PC-3 (cell line): Measurements from ENCODE around the gene FAM187B. TPM values are rescaled to one million over a fixed set of nuclear protein-coding genes. Genes with fewer than 3 reads are reported as not detected.
A peak's percentile ranks its signal among the peaks of the same experiment; 100 is the strongest.

ENCODE experiments used
- ATAC-seq: fragments of 200-7000 bp; cut with Tn5 transposase; 2 replicates; pipeline ENCODE4 v1.9.1; 2020; ENCODE audit warnings: mild to moderate bottlenecking, moderate library complexity
- BruUV-seq: library from RNA; stranded (reverse); fragments of 400-500 nt; replicated peaks from 2 replicates; lab custom pipeline; 2021; lab: Mats Ljungman, UMichigan
- CTCF ChIA-PET: fragments of 300-600 bp; sonication (Branson Sonifier 250); formaldehyde crosslinking; loops from one replicate; lab custom pipeline; 2022; ENCODE audit warnings: antibody characterized with exemption; lab: Charles Lee
- POLR2A ChIA-PET: fragments of 300-600 bp; sonication (Branson Sonifier 250); formaldehyde crosslinking; loops from one replicate; lab custom pipeline; 2022; ENCODE audit warnings: antibody characterized with exemption; ENCODE audit not compliant: unreplicated experiment; lab: Charles Lee
- DNase-seq: peaks from one replicate; pipeline ENCODE4 v3.0.0-alpha.2; 2015
- H2AFZ ChIP-seq: fragments of 300-600 bp; sonication (generic); 2 replicates; pipeline ENCODE4 v1.6.0; 2016; ENCODE audit warnings: antibody characterized with exemption, low read length
- H3F3A ChIP-seq: fragments of 300-600 bp; sonication (generic); one replicate; pipeline ENCODE4 v1.6.0; 2017; ENCODE audit warnings: antibody characterized with exemption, low read length, control low read depth, mild to moderate bottlenecking; ENCODE audit not compliant: unreplicated experiment
- H3K27ac ChIP-seq: fragments of 300-600 bp; sonication (generic); 2 replicates; pipeline ENCODE4 v1.5.1; 2016; ENCODE audit warnings: mild to moderate bottlenecking, low read length
- H3K27me3 ChIP-seq: fragments of 300-600 bp; sonication (generic); 2 replicates; pipeline ENCODE4 v1.6.1; 2016; ENCODE audit warnings: low read length, mixed read lengths
- H3K36me3 ChIP-seq: fragments of 300-600 bp; sonication (generic); 2 replicates; pipeline ENCODE4 v1.6.1; 2016; ENCODE audit warnings: low read depth, mixed run types, low read length, mixed read lengths
- H3K4me1 ChIP-seq: fragments of 300-600 bp; sonication (generic); 2 replicates; pipeline ENCODE4 v1.5.1; 2016; ENCODE audit warnings: low read length; ENCODE audit not compliant: insufficient read depth
- H3K4me2 ChIP-seq: fragments of 300-600 bp; sonication (generic); 2 replicates; pipeline ENCODE4 v1.6.0; 2016; ENCODE audit warnings: low read length
- H3K4me3 ChIP-seq: fragments of 300-600 bp; sonication (generic); 2 replicates; pipeline ENCODE4 v1.5.1; 2016; ENCODE audit warnings: mild to moderate bottlenecking, low read length, mixed read lengths
- H3K79me2 ChIP-seq: fragments of 300-600 bp; sonication (generic); 2 replicates; pipeline ENCODE4 v1.6.1; 2017; ENCODE audit warnings: low read length, mixed read lengths
- H3K9ac ChIP-seq: fragments of 300-600 bp; sonication (generic); 2 replicates; pipeline ENCODE4 v1.6.0; 2016; ENCODE audit warnings: mild to moderate bottlenecking, low read length
- H3K9me2 ChIP-seq: fragments of 300-600 bp; sonication (generic); replicated peaks from 2 replicates; pipeline ENCODE4 v1.6.1; 2016; ENCODE audit warnings: mixed run types, low read length, mixed read lengths
- H3K9me3 ChIP-seq: fragments of 300-600 bp; sonication (generic); 2 replicates; pipeline ENCODE4 v1.6.1; 2016; ENCODE audit warnings: low read length, mixed read lengths
- H4K20me1 ChIP-seq: fragments of 300-600 bp; sonication (generic); 2 replicates; pipeline ENCODE4 v1.6.1; 2016; ENCODE audit warnings: low read length, mixed read lengths
- EZH2 ChIP-seq: fragments of 300-600 bp; sonication (generic); IDR thresholded peaks from one replicate; pipeline ENCODE4 v1.6.1; 2017; ENCODE audit warnings: antibody characterized with exemption, mild to moderate bottlenecking, low read length; ENCODE audit not compliant: unreplicated experiment
- EZH2phosphoT487 ChIP-seq: fragments of 300-600 bp; sonication (generic); IDR thresholded peaks from 2 replicates; pipeline ENCODE4 v1.6.1; 2018; ENCODE audit warnings: mild to moderate bottlenecking, antibody characterized with exemption, low read length, borderline replicate concordance
- intact Hi-C: fragments of 100-400 bp; cut with micrococcal nuclease; formaldehyde crosslinking; loops from 2 replicates; pipeline ENCODE4 v1.9.0; 2023
- total RNA-seq: library from RNA; depleted of rRNA; stranded (reverse); fragments of >200 nt; gene quantifications from 2 replicates; pipeline ENCODE4 v1.2.3, GENCODE V29; 2014
- TF ChIP-seq, protein P1 (sequence below): fragments of 300-600 bp; sonication (generic); conservative IDR thresholded peaks from 2 replicates; pipeline ENCODE4 v1.5.1; 2017; ENCODE audit warnings: antibody characterized with exemption, low read depth, mild to moderate bottlenecking, low read length

FAM187B gene
- total RNA-seq, 1 experiment from 2014 or later = not detected

DNA sequence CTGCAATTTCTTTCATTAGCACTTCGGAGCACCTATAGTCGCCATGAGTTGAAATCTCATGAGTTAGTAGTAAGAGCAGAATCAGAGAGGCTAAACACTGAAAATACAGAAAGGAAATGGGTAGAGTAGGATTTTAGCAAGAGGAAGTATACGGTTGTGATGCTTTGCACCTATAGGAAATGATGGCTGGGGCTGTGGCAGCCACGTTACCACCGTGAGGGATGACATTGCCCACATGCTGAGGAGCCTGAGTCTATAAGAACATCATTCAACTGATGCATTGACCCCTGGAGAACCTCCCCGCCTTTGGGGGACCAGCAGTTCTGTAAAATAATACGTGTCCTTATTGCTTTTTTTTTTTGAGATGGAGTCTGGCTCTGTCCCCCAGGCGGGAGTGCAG is 20.4 kb downstream of the FAM187B start:
- H3F3A ChIP-seq = no peaks in the 10 kb centered on the region
- CTCF ChIA-PET = no interaction called here
- no peaks in the 10 kb centered on the region for H3K4me1 ChIP-seq
- TF ChIP-seq EZH2phosphoT487 = no peak
- TF ChIP-seq, protein P1, sequence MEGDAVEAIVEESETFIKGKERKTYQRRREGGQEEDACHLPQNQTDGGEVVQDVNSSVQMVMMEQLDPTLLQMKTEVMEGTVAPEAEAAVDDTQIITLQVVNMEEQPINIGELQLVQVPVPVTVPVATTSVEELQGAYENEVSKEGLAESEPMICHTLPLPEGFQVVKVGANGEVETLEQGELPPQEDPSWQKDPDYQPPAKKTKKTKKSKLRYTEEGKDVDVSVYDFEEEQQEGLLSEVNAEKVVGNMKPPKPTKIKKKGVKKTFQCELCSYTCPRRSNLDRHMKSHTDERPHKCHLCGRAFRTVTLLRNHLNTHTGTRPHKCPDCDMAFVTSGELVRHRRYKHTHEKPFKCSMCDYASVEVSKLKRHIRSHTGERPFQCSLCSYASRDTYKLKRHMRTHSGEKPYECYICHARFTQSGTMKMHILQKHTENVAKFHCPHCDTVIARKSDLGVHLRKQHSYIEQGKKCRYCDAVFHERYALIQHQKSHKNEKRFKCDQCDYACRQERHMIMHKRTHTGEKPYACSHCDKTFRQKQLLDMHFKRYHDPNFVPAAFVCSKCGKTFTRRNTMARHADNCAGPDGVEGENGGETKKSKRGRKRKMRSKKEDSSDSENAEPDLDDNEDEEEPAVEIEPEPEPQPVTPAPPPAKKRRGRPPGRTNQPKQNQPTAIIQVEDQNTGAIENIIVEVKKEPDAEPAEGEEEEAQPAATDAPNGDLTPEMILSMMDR = no peak
- no peak for TF ChIP-seq EZH2
- no peak overlapping the region for H2AFZ ChIP-seq
- no peaks in the 10 kb centered on the region for H3K27me3 ChIP-seq
- H3K4me3 ChIP-seq = no peak overlapping the region
- intact Hi-C loops = no loop called here
- no peak for DNase-seq
- H3K27ac ChIP-seq = no peak overlapping the region
- no peaks in the 10 kb centered on the region for H4K20me1 ChIP-seq
- no peak for ATAC-seq
- H3K9me3 ChIP-seq = no peaks in the 10 kb centered on the region
- POLR2A ChIA-PET = no interaction called here
- no TSS peak for BruUV-seq
- H3K9ac ChIP-seq = no peak overlapping the region
- no peaks in the 10 kb centered on the region for H3K79me2 ChIP-seq
- H3K9me2 ChIP-seq = no peaks in the 10 kb centered on the region
- H3K4me2 ChIP-seq = no peak overlapping the region
- H3K36me3 ChIP-seq = no peaks in the 10 kb centered on the region

DNA sequence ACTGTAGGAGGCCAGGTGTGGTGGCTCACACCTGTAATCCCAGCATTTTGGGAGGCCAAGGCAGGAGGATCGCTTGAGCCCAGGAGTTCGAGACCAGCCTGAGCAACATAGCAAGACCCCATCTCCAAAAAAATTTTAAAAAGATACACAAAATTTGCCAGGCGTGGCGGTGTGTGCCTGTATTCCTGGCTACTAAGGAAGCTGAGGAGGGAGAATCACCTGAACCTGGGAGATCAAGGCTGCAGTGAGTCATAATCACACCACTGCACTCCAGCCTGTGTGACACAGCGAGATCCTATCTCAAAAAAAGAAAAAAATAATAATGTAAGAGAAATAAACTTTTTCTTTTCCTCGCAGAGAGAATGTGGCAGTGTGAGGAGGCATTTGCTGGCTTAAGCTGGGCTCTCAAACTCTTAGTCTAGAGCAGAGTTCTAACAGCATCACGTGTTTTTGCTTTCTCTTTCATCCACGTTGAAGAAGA is 21.1 kb downstream of the FAM187B start:
- Histone ChIP-seq H3K9me3 (no peaks in the 10 kb centered on the region), H3F3A (no peaks in the 10 kb centered on the region), H3K4me2 (no peak overlapping the region), H3K9me2 (no peaks in the 10 kb centered on the region), H4K20me1 (no peaks in the 10 kb centered on the region), H3K36me3 (no peaks in the 10 kb centered on the region), H3K4me3 (no peak overlapping the region), H3K9ac (no peak overlapping the region), H3K27me3 (no peaks in the 10 kb centered on the region), H3K79me2 (no peaks in the 10 kb centered on the region), H3K4me1 (no peaks in the 10 kb centered on the region), H3K27ac (no peak overlapping the region), H2AFZ (no peak overlapping the region)
- peak; percentile 19 for DNase-seq
- intact Hi-C loops = no loop called here
- ChIA-PET POLR2A (no interaction called here), CTCF (no interaction called here)
- TF ChIP-seq EZH2phosphoT487 = no peak
- TF ChIP-seq, protein P1 = no peak
- TF ChIP-seq EZH2 = no peak
- no peak for ATAC-seq
- no TSS peak for BruUV-seq

DNA sequence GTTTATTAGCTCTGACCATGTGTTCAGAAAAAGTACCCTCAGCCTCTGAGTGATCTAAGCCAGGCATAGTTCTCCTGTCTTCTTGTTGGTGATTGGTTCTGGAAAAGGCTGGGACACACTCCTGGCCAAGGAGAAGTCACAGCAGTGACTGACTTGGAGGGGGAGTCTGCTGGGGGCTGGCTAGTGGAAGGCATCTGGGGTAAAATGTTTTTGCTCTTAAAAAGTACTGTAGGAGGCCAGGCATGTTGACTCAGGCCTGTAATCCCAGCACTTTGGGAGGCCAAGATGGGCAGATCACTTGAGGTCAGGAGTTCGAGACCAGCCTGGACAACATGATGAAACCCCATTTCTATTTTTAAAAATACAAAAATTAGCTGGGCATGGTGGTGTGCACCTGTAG is 21.7 kb downstream of the FAM187B start:
- ATAC-seq (no peak), DNase-seq (no peak)
- Histone ChIP-seq H3F3A (no peaks in the 10 kb centered on the region), H3K79me2 (no peaks in the 10 kb centered on the region), H3K9me3 (no peaks in the 10 kb centered on the region), H3K4me3 (no peak overlapping the region), H3K9ac (no peak overlapping the region), H2AFZ (no peak overlapping the region), H3K4me2 (no peak overlapping the region), H3K36me3 (no peaks in the 10 kb centered on the region), H4K20me1 (no peaks in the 10 kb centered on the region), H3K27me3 (no peaks in the 10 kb centered on the region), H3K27ac (no peak overlapping the region), H3K4me1 (no peaks in the 10 kb centered on the region), H3K9me2 (no peaks in the 10 kb centered on the region)
- ChIA-PET CTCF (no interaction called here), POLR2A (no interaction called here)
- no TSS peak for BruUV-seq
- TF ChIP-seq EZH2 (no peak), EZH2phosphoT487 (no peak)
- TF ChIP-seq, protein P1 = no peak
- intact Hi-C loops = no loop called here
